Measurements from ENCODE around the gene KSR1.

DNA sequence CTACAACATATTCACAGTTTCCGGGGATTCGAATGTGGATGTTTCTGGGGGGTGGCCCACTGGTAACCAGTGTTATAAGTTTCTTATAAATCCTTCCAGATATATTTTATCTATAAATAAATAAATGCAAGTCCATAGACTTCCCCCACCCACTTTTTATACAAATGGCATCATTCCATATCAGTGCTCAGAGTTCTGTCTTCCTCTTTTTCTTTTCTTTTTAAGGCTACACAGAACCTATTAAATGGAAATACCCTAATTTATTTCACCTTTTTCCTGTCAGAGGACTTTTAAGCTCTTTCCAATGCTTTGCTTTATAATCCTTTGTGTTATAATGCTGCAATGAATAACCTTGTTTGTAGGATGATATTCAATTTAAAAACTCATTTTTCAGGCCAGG lies 178.5 kb downstream of the KSR1 start:
- TF ChIP-seq, protein P1, sequence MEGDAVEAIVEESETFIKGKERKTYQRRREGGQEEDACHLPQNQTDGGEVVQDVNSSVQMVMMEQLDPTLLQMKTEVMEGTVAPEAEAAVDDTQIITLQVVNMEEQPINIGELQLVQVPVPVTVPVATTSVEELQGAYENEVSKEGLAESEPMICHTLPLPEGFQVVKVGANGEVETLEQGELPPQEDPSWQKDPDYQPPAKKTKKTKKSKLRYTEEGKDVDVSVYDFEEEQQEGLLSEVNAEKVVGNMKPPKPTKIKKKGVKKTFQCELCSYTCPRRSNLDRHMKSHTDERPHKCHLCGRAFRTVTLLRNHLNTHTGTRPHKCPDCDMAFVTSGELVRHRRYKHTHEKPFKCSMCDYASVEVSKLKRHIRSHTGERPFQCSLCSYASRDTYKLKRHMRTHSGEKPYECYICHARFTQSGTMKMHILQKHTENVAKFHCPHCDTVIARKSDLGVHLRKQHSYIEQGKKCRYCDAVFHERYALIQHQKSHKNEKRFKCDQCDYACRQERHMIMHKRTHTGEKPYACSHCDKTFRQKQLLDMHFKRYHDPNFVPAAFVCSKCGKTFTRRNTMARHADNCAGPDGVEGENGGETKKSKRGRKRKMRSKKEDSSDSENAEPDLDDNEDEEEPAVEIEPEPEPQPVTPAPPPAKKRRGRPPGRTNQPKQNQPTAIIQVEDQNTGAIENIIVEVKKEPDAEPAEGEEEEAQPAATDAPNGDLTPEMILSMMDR (IDR thresholded peaks at IDR 0.05), result no peak
- no peak for TF ChIP-seq POLR2A (IDR thresholded peaks at IDR 0.05)

All from Peyer's patch (tissue), 4 donors.